OCI-M2 (cell line): ENCODE data around the gene KCNC4.
A peak's percentile ranks its signal among the peaks of the same experiment; 100 is the strongest.

Experiments
- DNase-seq: peaks from one replicate; lab custom pipeline; 2025; ENCODE audit not compliant: unreplicated experiment; lab: John Stamatoyannopoulos, UW

Gene KCNC4

GRCh38 chr1:110188035-110188618 lies 22.0 kb upstream of the KCNC4 start:
- no peak for DNase-seq

GRCh38 chr1:110189181-110189580 lies 20.9 kb upstream of the KCNC4 start:
- no peak for DNase-seq

GRCh38 chr1:110190282-110190929 lies 19.7 kb upstream of the KCNC4 start:
- no peak for DNase-seq

GRCh38 chr1:110192541-110192940 lies 17.6 kb upstream of the KCNC4 start:
- no peak for DNase-seq

GRCh38 chr1:110195196-110195595 lies 14.9 kb upstream of the KCNC4 start:
- DNase-seq: no peak

GRCh38 chr1:110196917-110197765 lies 13.0 kb upstream of the KCNC4 start:
- DNase-seq: no peak

GRCh38 chr1:110197905-110198629 lies 12.0 kb upstream of the KCNC4 start:
- no peak for DNase-seq

GRCh38 chr1:110198746-110199145 lies 11.4 kb upstream of the KCNC4 start:
- DNase-seq: no peak

- DNase-seq: no peak
Measured at GRCh38 chr1:110200190-110200589, 9.9 kb upstream of the KCNC4 start.

GRCh38 chr1:110200666-110201065 lies 9.4 kb upstream of the KCNC4 start:
- DNase-seq: no peak

- DNase-seq: no peak
Measured at GRCh38 chr1:110201157-110201825, 8.8 kb upstream of the KCNC4 start.

GRCh38 chr1:110203021-110203661 lies 7.0 kb upstream of the KCNC4 start:
- DNase-seq: peak; percentile 22

- DNase-seq: no peak
Measured at GRCh38 chr1:110205156-110205555, 5.0 kb upstream of the KCNC4 start.

GRCh38 chr1:110205591-110206155 lies 4.4 kb upstream of the KCNC4 start:
- no peak for DNase-seq

GRCh38 chr1:110206261-110206920 lies 3.7 kb upstream of the KCNC4 start:
- DNase-seq: no peak

- DNase-seq: no peak
Measured at GRCh38 chr1:110207831-110208230, 2.3 kb upstream of the KCNC4 start.

- no peak for DNase-seq
Measured at GRCh38 chr1:110208916-110209645, 1.0 kb upstream of the KCNC4 start.

- no peak for DNase-seq
Measured at GRCh38 chr1:110210604-110211495, 736 bp downstream of the KCNC4 start.
